Measurements from ENCODE around the gene ASRGL1.
"Not testable (repeated sequence)": the region's sequence is repeated elsewhere in the genome, so short reads cannot be mapped to it uniquely, and the experiment has no call there.

Gene ASRGL1

GRCh38 chr11:62337303-62338181, at the start of gene ASRGL1:
Gene ASRGL1, plus strand, starts transcription at chr11:62337448. Its CDS starts 530 bp downstream, at chr11:62337978.
- Mint-ChIP-seq H3K4me1 (ENCODE audit: low read depth) (peaks cover 11% of the 10 kb centered on the region), H3K36me3 (peaks cover 2% of the 10 kb centered on the region), H3K9me3 (ENCODE audit: low read depth) (no peaks in the 10 kb centered on the region), H3K27ac (no peak within 1 kb of the TSS), H3K27me3 (peaks cover 6% of the 10 kb centered on the region), H3K4me3 (peak within 1 kb of the TSS; percentile 87)

- H3K36me3 Mint-ChIP-seq = no peaks in the 10 kb centered on the region
- H3K4me1 Mint-ChIP-seq (ENCODE audit: low read depth) = no peaks in the 10 kb centered on the region
- H3K9me3 Mint-ChIP-seq (ENCODE audit: low read depth) = no peaks in the 10 kb centered on the region
- no peak overlapping the region for H3K4me3 Mint-ChIP-seq
- no peak overlapping the region for H3K27ac Mint-ChIP-seq
- H3K27me3 Mint-ChIP-seq = peaks cover 7% of the 10 kb centered on the region
Observed at GRCh38 chr11:62295504-62295903, 41.7 kb upstream of the ASRGL1 start.

- Mint-ChIP-seq H3K36me3 (no peaks in the 10 kb centered on the region), H3K4me3 (no peak within 1 kb of the TSS), H3K4me1 (ENCODE audit: low read depth) (no peaks in the 10 kb centered on the region), H3K27me3 (peaks cover 3% of the 10 kb centered on the region), H3K9me3 (ENCODE audit: low read depth) (no peaks in the 10 kb centered on the region), H3K27ac (no peak within 1 kb of the TSS)
Observed at GRCh38 chr11:62298975-62299374, 38.3 kb upstream of the ASRGL1 start, which contains the start of gene SCGB1D4. Gene SCGB1D4, minus strand, starts transcription at chr11:62299075. Its CDS starts 65 bp downstream, at chr11:62299010.

GRCh38 chr11:62306227-62306626, 31.0 kb upstream of the ASRGL1 start:
- H3K27ac Mint-ChIP-seq = no peak overlapping the region
- H3K4me1 Mint-ChIP-seq (ENCODE audit: low read depth) = peaks cover 3% of the 10 kb centered on the region
- H3K9me3 Mint-ChIP-seq (ENCODE audit: low read depth) = peaks cover 10% of the 10 kb centered on the region
- peaks cover 9% of the 10 kb centered on the region for H3K27me3 Mint-ChIP-seq
- no peaks in the 10 kb centered on the region for H3K36me3 Mint-ChIP-seq
- no peak overlapping the region for H3K4me3 Mint-ChIP-seq

- peaks cover 10% of the 10 kb centered on the region for H3K4me1 Mint-ChIP-seq (ENCODE audit: low read depth)
Observed at GRCh38 chr11:62307950-62308349, 29.3 kb upstream of the ASRGL1 start.

GRCh38 chr11:62309991-62310390, 27.3 kb upstream of the ASRGL1 start:
- H3K4me1 Mint-ChIP-seq (ENCODE audit: low read depth) = peaks cover 10% of the 10 kb centered on the region
- peaks cover 10% of the 10 kb centered on the region for H3K9me3 Mint-ChIP-seq (ENCODE audit: low read depth)
- H3K27me3 Mint-ChIP-seq = peaks cover 10% of the 10 kb centered on the region
- H3K27ac Mint-ChIP-seq = no peak overlapping the region
- no peak overlapping the region for H3K4me3 Mint-ChIP-seq
- H3K36me3 Mint-ChIP-seq = no peaks in the 10 kb centered on the region

More at GRCh38 chr11:62307950-62308349, 29.3 kb upstream of the ASRGL1 start:
- H3K27me3 Mint-ChIP-seq = peaks cover 7% of the 10 kb centered on the region
- no peaks in the 10 kb centered on the region for H3K36me3 Mint-ChIP-seq
- no peak overlapping the region for H3K4me3 Mint-ChIP-seq
- H3K9me3 Mint-ChIP-seq (ENCODE audit: low read depth) = peaks cover 10% of the 10 kb centered on the region
- no peak overlapping the region for H3K27ac Mint-ChIP-seq

- H3K36me3 Mint-ChIP-seq = no peaks in the 10 kb centered on the region
- H3K4me3 Mint-ChIP-seq = no peak overlapping the region
- H3K27me3 Mint-ChIP-seq = peaks cover 4% of the 10 kb centered on the region
- H3K27ac Mint-ChIP-seq = no peak overlapping the region
- H3K4me1 Mint-ChIP-seq (ENCODE audit: low read depth) = peaks cover 10% of the 10 kb centered on the region
- no peaks in the 10 kb centered on the region for H3K9me3 Mint-ChIP-seq (ENCODE audit: low read depth)
Observed at GRCh38 chr11:62315431-62315830, 21.8 kb upstream of the ASRGL1 start.

GRCh38 chr11:62322524-62322923, 14.7 kb upstream of the ASRGL1 start:
- Mint-ChIP-seq H3K4me1 (ENCODE audit: low read depth) (no peaks in the 10 kb centered on the region), H3K27ac (no peak overlapping the region), H3K36me3 (no peaks in the 10 kb centered on the region), H3K9me3 (ENCODE audit: low read depth) (no peaks in the 10 kb centered on the region), H3K4me3 (no peak overlapping the region), H3K27me3 (peaks cover 3% of the 10 kb centered on the region)

- no peak overlapping the region for H3K4me3 Mint-ChIP-seq
- H3K9me3 Mint-ChIP-seq (ENCODE audit: low read depth) = no peaks in the 10 kb centered on the region
- H3K27ac Mint-ChIP-seq = no peak overlapping the region
- no peaks in the 10 kb centered on the region for H3K36me3 Mint-ChIP-seq
- peaks cover 6% of the 10 kb centered on the region for H3K27me3 Mint-ChIP-seq
- no peaks in the 10 kb centered on the region for H3K4me1 Mint-ChIP-seq (ENCODE audit: low read depth)
Observed at GRCh38 chr11:62324731-62325556, 12.3 kb upstream of the ASRGL1 start.

GRCh38 chr11:62325781-62326180, 11.5 kb upstream of the ASRGL1 start:
- H3K9me3 Mint-ChIP-seq (ENCODE audit: low read depth); H3K36me3 Mint-ChIP-seq; H3K27ac Mint-ChIP-seq; H3K4me3 Mint-ChIP-seq; H3K4me1 Mint-ChIP-seq (ENCODE audit: low read depth); H3K27me3 Mint-ChIP-seq: not testable (repeated sequence)

GRCh38 chr11:62326719-62327118, 10.5 kb upstream of the ASRGL1 start:
- H3K4me3 Mint-ChIP-seq; H3K27ac Mint-ChIP-seq; H3K36me3 Mint-ChIP-seq; H3K27me3 Mint-ChIP-seq; H3K9me3 Mint-ChIP-seq (ENCODE audit: low read depth); H3K4me1 Mint-ChIP-seq (ENCODE audit: low read depth): not testable (repeated sequence)

- H3K27me3 Mint-ChIP-seq = not testable (repeated sequence)
Observed at GRCh38 chr11:62327541-62327940, 9.7 kb upstream of the ASRGL1 start.

GRCh38 chr11:62331264-62331663, 6.0 kb upstream of the ASRGL1 start:
- H3K27ac Mint-ChIP-seq; H3K36me3 Mint-ChIP-seq; H3K4me3 Mint-ChIP-seq; H3K9me3 Mint-ChIP-seq (ENCODE audit: low read depth); H3K4me1 Mint-ChIP-seq (ENCODE audit: low read depth): not testable (repeated sequence)
- peaks cover 11% of the 10 kb centered on the region for H3K27me3 Mint-ChIP-seq

More at GRCh38 chr11:62327541-62327940, 9.7 kb upstream of the ASRGL1 start:
- not testable (repeated sequence) for H3K27ac Mint-ChIP-seq; H3K9me3 Mint-ChIP-seq (ENCODE audit: low read depth); H3K36me3 Mint-ChIP-seq; H3K4me3 Mint-ChIP-seq; H3K4me1 Mint-ChIP-seq (ENCODE audit: low read depth)

- Mint-ChIP-seq H3K27me3 (peaks cover 11% of the 10 kb centered on the region), H3K27ac (no peak overlapping the region), H3K9me3 (ENCODE audit: low read depth) (no peaks in the 10 kb centered on the region), H3K36me3 (peaks cover 2% of the 10 kb centered on the region), H3K4me3 (no peak overlapping the region), H3K4me1 (ENCODE audit: low read depth) (peaks cover 11% of the 10 kb centered on the region)
Observed at GRCh38 chr11:62333768-62334167, 3.5 kb upstream of the ASRGL1 start.

GRCh38 chr11:62336949-62337302, 322 bp upstream of the ASRGL1 start:
- H3K4me1 Mint-ChIP-seq (ENCODE audit: low read depth) = peaks cover 11% of the 10 kb centered on the region
- peak overlapping the region; percentile 87 for H3K4me3 Mint-ChIP-seq
- H3K36me3 Mint-ChIP-seq; H3K27me3 Mint-ChIP-seq; H3K9me3 Mint-ChIP-seq (ENCODE audit: low read depth); H3K27ac Mint-ChIP-seq: not testable (repeated sequence)
